HG03565 (cell line): ENCODE data around the gene ACVR1B.

Experiments
- ATAC-seq: cut with Tn5 transposase; IDR thresholded peaks from one replicate; pipeline ENCODE4 v1.9.1; 2021; ENCODE audit warnings: mild to moderate bottlenecking, moderate library complexity; ENCODE audit not compliant: unreplicated experiment

Gene ACVR1B

DNA sequence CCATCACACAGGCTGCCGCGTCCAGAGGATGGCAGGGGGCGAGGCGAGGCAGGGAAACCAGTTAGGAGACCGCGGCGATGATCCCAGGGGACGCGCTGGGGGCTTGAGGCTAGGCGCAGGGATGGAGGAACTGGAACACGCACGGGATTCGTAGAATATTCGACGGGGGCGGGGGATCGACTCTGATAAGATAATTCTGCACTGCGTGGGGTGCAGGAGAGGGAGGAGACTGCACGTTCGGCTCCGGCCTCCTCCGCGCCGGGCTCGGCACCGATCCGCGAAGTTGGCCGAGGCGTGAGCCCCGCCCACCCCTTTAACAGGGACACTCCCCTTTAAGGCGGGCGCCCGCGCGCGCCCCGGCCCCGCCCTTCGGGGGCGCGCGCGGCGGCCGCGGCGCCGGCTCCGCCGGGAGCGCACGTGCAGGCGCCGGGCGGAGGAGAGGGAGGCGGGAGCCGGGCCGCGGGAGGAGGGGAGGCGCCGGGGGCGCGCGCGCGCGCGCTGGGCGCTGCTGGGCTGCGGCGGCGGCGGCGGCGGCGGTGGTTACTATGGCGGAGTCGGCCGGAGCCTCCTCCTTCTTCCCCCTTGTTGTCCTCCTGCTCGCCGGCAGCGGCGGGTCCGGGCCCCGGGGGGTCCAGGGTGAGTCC is at the start of gene ACVR1B:
Gene ACVR1B, plus strand, starts transcription at position 501 of the 644 bp plus-strand sequence. Its CDS starts 45 bp downstream, at position 546.
- peak; percentile 59 for ATAC-seq

DNA sequence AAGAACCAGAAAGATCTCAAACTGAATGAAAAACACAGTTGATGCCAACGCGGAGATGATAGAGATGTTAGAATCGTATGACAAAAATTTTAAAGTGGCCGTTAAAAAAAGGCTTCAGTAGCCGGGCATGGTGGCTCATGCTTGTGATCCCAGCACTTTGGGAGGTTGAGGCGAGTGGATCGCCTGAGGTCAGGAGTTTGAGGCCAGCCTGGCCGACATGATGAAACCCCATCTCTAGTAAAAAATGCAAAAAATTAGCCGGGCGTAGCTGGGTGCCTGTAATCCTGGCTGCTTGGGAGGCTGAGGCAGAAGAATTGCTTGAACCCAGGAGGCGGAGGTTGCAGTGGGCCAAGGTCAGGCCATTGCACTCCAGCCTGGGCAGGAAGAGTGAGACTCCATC is 49.6 kb upstream of the ACVR1B start:
- ATAC-seq: no peak

DNA sequence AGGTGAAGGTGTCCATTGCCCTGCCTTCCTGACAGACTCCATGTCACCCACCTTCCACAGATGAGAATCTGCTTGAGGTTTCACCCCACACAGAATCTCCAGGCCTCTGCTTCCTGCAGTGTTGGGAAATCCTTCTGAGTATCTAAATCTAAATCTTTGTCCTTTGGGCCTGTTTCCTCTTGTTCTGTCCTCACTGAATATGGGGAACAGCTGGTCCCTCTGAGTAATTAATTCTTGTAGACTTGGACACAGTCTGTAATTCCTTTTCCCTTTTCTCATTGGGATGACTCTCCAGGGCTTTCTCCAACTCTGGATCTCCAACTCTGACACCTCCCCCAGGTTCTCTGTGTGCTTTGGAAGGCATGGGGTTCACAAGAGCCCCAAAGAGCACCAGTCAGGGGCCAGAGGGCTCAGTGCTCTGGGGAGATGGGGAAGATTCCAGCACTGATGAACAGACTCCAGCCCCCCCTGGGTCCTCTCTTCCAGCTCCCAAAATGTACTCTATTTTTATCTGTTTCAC is 46.5 kb upstream of the ACVR1B start:
- ATAC-seq: no peak

- ATAC-seq: no peak
These were observed 45.7 kb upstream of the ACVR1B start for GRCh38 chr12:51905471-51906429.

DNA sequence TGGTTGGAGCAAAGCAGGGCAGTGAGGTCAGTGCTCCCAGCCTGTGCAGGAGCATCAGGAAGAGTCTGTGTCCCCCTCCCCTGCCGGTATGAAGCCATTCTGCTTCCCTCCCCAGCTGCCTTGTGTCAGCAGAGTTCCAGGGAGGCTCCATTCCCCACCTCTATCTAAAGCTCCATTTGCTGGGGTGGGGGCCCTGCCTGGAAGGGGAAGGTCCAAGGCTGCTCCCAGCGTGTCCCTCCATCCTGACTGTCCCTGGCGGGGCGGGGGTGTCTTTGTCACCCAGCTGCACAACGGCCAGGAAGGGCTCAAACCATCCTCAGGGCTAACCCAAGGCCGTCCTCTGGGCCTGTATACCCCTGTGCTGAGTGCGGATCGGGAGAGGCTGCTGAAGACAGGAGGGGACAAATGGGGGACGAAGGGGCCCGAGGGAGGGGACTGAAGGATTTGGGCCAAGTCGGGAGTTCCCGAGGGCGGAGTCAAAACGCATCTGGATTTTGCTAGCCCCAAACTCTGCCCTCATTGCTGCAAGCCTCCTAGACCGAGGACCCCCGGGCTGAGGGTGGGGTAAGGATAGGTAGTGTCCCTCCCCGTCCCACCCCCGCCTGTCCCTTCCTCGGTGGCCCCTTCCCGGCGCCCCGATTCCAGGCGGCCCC is 44.9 kb upstream of the ACVR1B start:
- ATAC-seq: no peak

DNA sequence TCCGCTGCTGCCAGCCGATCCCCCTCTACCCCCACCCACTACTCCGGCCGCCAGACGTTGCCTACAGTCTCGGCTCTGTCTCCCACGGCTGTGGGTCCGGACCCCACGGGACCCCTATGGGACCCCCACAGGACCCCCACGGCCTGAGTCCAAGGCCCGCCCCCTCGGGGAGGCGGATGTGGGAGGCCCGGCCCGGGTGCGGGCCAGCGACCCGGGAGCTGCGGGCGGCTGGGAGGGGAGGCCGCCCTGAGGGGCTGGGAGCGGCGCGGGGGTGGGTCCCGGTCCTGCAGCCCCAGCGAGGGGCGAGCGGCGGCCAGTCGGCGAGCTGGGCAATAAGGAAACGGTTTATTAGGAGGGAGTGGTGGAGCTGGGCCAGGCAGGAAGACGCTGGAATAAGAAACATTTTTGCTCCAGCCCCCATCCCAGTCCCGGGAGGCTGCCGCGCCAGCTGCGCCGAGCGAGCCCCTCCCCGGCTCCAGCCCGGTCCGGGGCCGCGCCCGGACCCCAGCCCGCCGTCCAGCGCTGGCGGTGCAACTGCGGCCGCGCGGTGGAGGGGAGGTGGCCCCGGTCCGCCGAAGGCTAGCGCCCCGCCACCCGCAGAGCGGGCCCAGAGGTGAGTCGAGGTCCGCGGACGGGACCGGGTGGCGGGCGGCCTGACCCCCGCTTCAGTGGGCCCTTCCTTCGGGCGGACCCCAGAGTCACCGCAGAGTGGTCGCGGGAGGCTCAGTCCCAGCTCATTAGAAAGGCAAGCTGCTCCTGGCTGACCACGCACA is 44.2 kb upstream of the ACVR1B start, which contains the start of gene ACVRL1:
Gene ACVRL1, plus strand, starts transcription at position 422 of the 773 bp plus-strand sequence. CDS start 4,971 bp downstream, outside the sequence.
- no peak for ATAC-seq

GRCh38 chr12:51907856-51908425 is 43.6 kb upstream of the ACVR1B start:
- no peak for ATAC-seq

DNA sequence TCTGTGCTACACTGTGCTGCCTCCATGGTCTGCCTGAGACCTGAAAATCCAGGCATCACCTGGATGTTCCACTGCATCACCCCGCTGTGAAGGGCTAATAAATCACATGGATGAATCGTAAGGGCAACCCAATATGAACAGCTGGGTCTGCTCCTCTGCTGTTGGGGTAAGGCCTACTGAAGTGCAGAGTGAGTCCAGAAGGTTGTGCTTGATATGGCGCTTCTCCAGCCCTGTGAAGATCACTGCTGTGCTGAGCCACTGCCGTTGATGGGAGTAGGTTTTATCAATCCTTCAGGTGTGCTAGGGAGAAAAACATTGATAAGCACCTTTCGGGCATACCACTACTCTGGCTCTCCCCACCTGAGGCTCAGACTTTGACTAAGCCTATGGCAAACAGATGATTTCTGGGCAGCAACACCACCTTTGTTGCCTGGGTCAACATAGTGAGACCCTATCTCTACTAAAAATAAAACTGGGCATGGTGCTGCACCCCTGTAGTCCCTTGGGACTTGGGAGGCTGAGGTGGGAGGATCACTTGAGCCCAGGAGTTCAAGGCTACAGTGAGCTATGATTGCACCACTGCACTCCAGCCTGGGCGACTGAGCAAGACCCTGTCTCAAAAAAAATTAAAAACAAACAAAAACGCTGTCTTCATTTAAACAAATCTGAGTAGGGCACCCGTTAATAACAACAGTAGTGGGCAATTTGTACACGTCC is 42.5 kb upstream of the ACVR1B start:
- no peak for ATAC-seq

- ATAC-seq: no peak
These were observed 41.3 kb upstream of the ACVR1B start for GRCh38 chr12:51910168-51910567.

DNA sequence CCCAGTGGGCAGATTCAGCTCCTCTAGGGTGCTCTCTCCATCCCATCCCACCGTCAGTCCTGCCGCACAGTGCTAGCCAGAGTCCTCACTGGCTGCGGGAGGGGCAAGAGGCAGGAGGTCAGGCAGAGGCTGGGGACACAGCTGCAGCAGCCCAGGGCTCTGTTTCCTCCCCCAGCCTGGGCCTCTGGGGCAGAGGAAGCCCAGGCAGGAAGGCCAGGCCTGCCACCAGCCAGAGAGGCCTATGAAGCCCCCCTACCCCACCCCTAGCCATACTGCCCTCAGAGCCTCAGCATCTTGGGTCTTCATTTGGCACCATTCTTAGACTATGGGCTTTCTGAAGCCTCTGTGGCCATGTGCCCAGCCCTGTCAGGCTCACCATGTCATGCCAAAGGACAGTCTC is 40.8 kb upstream of the ACVR1B start:
- no peak for ATAC-seq

DNA sequence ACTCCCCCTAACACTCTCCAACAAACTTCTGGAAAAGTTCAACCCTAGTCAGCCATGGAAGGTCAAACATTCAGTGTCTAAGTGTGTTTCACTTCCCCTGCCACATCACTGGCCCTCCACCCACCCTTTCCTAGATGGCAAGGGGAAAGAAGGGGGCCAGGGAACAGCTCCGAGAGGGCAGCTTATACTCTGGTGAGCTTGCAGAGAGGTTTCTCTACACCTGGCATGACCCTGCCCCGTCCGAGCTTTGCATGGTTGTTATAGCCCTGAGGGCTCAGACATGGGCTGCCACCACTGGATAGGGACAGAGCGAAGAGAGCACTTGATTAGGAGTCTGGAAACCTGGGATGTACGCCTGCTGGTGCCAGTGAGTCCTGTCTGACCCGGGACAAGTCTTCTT is 40.2 kb upstream of the ACVR1B start:
- ATAC-seq: no peak

- ATAC-seq: no peak
These were observed 39.4 kb upstream of the ACVR1B start for GRCh38 chr12:51911788-51912711.

DNA sequence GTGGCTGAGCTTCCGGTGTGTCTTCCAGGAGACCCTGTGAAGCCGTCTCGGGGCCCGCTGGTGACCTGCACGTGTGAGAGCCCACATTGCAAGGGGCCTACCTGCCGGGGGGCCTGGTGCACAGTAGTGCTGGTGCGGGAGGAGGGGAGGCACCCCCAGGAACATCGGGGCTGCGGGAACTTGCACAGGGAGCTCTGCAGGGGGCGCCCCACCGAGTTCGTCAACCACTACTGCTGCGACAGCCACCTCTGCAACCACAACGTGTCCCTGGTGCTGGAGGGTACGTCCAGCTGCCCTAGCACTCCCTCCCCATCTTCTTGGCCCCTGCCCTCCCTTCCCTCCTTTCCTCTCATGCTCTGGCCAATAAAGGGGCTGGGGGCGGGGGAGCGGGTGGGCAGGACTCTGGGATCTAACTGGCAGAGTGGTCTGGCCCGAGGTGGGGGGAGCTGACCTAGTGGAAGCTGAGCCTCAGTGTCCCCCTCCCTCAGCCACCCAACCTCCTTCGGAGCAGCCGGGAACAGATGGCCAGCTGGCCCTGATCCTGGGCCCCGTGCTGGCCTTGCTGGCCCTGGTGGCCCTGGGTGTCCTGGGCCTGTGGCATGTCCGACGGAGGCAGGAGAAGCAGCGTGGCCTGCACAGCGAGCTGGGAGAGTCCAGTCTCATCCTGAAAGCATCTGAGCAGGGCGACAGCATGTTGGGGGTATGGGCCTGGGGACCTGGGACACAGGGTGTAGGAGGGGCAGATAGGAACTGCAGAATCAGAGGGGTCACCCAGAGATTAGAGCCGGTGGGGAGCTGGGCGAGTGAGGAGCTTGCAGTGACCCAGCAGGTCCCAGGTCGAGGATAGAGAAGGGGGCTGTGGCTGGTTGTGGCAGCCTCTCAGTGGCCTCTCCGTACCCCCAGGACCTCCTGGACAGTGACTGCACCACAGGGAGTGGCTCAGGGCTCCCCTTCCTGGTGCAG is 38.1 kb upstream of the ACVR1B start:
- ATAC-seq: no peak

- ATAC-seq: no peak
These were observed 37.2 kb upstream of the ACVR1B start for GRCh38 chr12:51914034-51914923.

GRCh38 chr12:51915003-51915625 is 36.4 kb upstream of the ACVR1B start:
- ATAC-seq: no peak

- no peak for ATAC-seq
These were observed 35.5 kb upstream of the ACVR1B start for GRCh38 chr12:51915951-51916350.
